Measurements from ENCODE around the gene LRFN5.
A peak's percentile ranks its signal among the peaks of the same experiment; 100 is the strongest.
"Not testable (repeated sequence)": the region's sequence is repeated elsewhere in the genome, so short reads cannot be mapped to it uniquely, and the experiment has no call there.

Gene LRFN5

DNA sequence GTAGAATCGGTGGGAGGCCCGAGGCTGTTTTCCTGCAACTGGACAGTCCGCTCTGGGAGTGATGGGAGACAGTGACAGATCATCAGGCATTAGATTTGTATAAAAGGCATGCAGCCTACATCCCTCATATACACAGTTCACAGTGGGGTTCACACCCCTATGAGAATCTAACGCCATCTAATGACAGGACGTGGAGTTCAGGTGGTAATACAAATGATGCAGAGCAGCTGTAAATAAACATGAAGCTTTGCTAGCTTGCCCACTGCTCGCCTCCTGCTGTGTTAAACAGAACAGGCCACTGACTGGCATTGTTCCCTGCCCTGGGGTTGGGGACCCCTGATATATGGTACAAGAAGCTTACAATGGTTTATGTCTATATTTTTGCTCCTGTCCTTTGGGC, 179.0 kb downstream of the LRFN5 start:
- peak; percentile 0 for DNase-seq

DNA sequence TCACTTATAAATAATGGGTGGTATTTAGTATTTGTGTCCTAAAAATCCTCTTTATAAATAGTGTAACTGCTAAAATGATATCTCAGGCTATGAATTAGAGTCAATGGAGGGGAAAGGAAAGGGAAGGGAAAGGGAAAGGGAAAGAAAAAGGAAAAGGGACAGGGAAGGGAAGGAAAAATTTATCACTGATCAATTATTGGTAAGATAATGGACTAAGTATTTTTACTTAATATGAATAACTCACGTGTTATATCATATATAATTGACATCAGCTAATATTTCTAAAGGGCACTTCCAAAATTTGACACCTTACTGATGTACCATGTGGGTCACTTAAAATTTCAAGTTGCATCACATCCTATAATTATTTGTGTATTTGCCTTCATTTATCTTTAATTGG, 193.1 kb downstream of the LRFN5 start:
- DNase-seq, result no peak

DNA sequence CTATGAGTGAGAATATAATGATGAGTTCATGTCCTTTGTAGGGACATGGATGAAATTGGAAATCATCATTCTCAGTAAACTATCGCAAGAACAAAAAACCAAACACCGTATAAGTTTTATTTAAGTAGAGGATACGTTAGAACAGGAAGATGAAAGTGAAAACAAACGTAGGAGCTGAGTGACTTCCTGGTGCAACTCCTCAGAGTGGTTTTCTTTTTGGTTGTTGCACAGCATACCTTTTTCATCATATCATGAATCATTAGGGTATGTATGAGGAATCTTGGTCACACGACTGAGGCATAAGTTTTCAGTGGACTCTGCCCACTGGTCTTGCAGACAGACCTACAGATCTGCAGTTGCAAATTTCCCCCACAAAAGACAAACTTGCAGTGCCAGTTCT, 199.0 kb downstream of the LRFN5 start:
- DNase-seq, result no peak

DNA sequence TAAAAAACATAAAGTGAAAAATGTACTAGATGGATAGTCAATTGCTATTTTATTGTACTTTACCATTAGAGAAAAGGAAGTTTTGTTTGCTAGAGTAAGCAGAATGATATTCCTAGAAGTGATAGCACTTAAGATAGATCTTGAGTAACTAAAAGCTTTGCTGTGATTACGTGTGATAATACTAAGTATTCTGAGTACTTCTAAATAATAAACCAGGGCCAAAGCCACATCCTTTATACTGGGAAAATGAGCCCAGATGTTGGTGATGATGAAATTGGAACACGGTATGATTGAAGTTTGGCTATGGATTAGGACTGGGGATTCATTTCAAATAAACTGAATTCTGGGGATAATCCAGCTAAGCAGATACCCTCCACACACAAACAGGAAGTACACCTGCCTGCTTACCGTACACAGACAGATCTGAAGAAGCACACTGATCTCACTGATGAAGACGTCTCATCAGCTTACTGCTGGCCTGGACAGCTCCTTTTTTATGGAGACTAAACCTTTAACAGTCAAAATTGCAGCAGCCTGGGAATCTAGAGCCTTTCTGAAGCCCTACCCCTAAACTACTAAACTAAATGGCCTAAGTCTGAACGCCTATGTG, 199.8 kb downstream of the LRFN5 start:
- no peak for DNase-seq

DNA sequence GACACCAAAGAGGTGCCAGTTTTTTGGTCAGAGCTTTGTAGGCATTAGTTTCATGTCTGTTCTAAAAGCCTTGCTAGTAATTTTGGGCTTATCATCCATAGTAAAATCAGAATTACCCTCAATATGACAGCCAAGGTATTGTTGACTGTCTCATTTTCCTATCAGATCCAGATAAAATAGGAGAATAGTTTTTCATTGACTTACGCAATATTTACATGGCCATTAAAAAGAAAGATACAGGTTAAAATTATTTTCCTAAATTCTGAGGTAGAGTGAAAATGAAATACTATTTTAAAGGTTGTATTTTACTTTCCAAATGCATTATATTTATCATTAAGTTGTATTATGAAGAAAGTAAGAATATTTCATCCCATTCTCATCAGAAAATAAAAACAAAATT, 203.7 kb downstream of the LRFN5 start:
- DNase-seq, result no peak

DNA sequence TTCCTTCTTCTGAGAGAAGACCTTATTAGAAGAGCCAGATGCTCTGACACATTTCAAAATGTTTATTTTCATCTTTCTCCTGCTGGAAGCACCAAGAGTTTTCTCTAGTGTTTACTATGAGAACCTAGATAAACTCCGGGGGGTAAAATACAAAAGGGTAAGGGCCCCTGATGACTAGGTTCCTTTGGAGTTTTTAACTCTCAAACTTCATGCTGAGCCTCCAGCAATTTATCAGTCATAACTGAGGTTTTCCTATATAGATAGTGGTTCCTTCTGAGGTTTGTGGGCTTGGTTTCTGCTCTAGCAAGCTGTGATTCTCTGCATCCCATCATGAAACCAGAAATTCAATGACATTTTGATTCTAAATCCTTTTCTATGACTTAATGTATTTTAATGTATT, 210.9 kb downstream of the LRFN5 start:
- DNase-seq, result no peak

DNA sequence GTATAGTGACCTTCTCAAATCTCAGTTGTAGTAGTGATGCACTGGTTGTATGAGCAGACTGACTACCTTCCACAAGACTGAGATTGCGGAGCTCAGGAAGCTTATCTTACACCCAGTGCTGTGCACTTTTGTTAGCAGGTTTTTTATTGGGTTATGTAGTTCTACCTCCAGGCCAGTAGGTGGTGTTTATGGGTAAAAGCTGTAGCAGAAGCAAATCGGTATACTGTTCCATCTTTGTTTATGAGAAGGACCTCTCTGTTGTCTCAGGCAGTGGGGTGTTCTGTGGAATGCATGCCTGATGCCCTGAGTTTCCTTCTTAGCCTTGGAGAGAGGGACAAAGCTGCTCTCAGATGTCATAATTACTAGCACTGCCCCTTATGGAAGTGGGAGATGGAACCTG, 217.8 kb downstream of the LRFN5 start:
- no peak for DNase-seq

DNA sequence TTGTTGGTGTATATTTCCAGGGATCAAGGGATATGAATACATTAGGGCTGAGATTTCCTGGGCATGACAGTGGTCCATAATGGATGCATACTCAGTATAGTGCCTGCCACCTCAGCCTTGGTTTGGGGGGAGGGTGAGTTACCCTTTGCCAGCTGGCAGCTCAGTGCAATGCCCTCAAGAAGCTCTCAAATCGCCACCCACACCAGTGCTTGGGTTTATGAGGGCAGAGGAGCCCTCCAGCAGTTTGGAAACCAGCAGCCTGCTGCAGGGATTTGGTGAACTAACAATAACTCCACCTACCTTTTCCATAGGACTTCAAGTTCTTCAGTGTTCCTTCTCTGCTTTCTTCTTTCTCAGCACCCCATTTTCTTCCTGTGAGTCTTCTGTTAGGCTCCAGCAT, 218.9 kb downstream of the LRFN5 start:
- DNase-seq, result no peak

DNA sequence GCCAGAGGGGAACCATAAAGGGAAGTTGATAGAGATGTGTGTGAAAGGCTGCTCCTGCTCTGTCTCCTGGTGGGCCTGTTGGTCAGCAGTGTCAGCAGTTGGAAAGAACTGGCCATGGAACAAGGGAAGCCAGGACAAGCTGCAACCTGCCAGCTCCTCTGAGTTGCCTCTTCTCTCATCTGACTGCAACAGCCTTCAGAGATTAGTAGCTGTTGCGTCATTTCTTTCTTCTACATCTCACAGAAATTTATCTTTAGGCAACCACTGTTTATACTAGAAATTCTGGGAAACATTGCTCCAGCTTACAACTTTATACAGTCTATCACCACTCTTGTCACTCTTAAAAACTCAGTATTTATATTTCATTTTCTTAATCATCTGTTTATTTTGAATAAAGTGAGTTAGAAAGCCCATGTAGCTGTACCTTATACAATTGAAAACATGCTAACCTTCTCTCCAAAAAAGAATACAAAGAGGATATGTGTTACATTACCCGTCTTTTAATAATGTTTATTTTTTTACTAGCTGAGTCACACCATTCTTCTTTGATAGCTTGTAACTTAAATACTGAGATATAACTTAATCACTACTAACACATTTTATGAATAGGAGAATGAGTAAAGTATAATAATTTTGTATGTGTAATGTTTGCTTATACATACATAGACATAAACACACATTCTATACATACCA, 224.2 kb downstream of the LRFN5 start:
- DNase-seq, result no peak

DNA sequence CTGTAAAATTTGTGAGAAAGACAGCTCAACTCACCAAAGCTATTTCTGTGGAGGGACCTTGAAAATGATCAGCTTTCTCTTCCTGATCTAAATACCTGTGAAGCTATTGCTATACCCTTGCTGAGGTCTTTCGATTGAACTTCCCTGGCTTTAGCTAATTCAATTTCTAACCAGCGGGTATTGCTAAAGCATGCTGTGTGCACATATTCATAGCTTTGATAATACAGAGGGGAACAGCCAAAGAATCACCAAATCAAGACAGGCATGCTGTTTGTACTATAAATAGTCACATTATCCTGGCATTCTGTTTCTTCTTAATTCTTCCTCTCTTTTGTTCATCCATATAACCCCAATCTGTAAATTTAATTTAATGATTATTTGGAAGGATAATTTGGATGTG, 233.0 kb downstream of the LRFN5 start:
- DNase-seq, result no peak

DNA sequence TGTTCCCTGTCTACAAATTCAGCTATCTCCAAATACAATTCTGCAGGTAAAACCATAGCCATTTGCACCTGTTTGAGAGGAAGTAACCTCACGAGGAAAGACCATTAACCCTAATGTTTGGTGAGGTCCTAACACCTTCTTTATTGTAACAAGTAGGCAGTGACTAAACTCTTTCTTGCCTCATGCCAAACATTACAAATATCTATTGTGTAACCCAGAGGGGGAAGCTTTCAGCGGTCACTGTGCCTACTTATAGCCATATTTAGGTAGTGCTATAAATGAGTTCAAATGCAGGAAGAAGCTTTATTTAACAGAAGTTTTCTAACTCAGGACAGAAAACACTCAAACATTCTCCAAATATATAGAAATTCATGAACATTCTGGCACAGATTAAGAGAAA, 252.7 kb downstream of the LRFN5 start:
- DNase-seq, result no peak

DNA sequence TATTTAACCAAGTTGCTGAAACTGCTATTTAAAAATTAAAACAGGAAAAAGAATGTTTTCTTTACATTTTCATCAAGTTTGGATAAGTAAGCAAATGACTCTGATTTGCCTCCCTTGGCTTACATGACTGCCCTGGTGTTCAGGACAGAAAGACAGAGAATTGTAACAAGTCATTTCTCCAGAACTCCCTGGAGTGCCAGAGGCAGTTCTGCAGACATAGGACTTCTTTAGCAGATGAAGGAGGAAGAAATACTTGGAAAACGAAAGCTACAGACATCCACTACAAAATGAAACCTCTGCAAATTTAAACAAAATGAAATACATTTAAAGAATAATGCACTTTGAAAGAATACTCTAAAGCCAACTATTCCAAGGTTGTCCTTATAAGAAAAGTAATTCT, 253.9 kb downstream of the LRFN5 start:
- no peak for DNase-seq

DNA sequence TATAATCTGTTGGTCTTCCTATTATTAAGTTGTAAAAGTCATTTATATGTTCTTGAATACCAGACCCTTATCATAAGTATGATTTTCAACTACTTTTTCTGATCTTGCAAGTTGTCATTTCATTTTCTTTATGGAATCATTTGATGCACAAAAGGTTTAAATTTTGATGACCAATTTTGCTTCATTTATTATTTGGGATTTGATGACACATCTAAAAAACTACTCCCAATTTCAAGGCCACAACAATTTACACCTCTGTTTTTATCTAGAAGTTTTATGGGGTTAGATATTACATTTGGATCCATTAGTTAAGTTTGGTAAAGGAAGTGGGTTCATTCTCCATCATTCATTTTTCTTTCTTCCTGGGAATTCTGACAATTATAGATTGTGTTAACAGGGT, 259.2 kb downstream of the LRFN5 start:
- DNase-seq, result no peak

DNA sequence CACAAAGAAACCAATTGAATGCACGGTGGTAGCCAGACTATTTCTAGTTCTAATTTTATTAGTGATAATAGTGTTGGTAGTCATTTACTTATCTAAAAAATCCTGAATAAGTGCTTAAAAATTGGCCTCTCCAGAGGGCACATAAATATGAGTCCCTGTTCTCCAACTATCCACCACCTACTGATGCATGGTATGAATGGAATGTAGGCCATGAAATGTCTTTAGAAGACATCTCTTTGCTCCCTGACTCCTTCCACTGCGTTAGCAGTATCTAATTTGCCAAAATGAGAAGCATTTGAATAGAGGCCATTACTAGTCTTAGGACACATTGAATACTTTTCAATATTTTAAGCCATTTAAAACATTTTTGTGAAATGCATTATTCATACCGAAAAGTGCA, 261.7 kb downstream of the LRFN5 start:
- DNase-seq, result no peak

DNA sequence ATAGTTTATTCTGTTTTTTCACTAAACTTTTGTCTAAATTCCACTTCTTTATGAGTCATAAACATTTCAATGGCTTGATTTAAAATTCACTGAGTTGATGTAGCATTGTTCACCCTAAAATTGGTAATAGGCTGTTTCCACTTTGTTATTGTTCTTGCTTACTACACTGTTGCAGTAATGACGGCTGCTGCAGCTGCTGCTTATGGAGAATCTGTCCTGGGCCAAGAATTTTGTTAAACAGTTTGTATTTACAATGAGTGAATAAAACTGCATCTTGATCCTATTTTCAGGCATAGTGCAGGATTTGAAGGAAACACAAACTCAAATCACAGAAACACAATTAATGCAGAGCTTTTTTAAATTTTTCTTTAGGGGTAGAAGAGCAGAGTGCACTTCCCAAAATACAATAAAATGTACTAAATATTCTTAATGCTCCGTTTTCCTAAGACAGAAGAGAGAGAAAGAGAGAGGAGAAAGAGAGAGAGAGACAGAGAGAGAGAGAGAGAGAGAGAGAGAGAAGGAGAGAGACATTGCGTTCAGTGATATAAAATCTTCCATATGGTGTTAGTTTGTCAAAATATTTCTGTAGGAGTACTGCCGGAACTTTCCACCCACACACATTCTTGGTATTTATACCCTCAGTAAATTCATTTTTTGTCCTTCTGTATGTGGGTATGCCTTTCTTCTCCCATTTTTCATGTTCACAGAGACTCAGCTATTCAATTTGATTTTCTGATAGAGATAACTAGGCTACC, 266.4 kb downstream of the LRFN5 start:
- peak; percentile 19 for DNase-seq

DNA sequence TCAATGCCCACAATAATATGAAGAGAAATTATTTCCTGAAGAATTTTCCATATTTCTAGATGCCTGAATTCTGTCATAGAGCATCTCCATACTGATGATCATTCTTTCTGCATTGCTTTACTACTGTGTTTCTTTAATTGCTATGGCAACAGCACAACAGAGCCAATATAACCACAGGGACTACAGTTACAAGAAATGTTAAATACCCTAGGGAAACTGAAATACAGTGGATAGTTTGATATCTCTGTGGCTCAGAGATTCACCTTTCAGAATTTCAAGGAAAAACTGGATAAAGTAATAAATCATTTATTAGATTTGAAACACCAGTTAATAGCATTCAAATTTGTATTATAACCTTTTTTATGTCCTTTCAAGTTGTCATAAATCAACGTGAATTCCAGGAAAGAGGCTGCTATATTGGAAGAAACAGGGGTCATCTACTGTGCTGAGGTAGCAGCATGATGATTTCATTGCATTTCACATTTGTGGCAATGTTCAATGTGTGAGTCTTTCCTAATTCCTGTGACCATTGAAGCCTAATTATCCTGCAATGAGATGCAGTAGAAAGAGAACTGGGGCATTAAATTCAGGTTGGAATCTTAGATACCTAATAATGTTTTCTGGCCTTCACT, 267.1 kb downstream of the LRFN5 start:
- peak; percentile 29 for DNase-seq

DNA sequence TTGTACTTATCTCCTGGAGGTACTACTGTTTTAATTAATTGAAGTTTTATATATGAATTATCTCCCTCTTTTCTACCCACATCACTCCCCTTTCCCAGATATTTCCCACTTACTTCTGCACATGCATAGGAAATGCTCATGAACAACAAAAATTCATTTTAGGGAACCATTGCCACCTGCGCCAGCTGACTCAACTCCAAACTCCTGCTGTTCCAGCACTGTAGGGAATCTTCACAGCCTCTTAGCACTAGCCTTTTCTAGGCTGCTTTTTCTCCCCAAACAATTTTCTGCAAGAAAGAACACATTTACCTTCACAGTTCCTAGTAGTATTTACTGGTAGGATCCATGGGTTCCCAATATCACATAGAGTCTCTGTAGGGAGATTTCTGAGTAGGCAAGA, 268.4 kb downstream of the LRFN5 start:
- no peak for DNase-seq

DNA sequence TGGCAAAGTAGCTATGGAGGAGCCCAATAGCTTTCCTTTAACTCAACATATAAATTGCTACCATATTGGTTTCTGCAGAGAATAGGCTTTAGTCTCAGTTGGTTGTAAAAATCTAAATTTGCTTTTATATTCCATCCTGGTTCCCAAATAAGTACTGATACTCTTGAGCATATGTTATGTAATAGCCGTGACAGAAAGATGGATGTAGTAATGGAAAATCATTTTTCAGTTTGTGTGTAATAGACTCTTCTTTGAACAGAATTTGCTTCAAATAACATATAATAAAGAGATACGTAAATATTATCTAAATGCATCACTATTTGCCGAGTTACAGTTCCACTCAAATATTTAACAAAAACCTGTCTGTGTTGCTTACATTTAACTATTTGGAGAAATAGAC, 271.6 kb downstream of the LRFN5 start:
- DNase-seq, result no peak

DNA sequence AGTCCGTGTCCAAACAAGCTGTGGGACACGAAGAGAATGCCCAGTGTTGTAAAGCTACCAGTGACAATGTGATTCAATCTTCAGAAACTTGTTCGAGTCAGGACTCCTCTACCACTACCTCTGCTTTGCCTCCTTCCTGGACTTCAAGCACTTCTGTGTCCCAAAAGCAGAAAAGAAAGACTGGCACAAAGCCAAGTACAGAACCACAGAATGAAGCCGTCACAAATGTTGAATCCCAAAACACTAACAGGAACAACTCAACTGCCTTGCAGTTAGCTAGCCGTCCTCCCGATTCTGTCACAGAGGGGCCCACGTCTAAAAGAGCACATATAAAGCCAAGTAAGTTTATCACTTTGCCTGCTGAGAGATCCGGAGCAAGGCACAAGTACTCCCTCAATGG, 284.9 kb downstream of the LRFN5 start:
- DNase-seq, result no peak

DNA sequence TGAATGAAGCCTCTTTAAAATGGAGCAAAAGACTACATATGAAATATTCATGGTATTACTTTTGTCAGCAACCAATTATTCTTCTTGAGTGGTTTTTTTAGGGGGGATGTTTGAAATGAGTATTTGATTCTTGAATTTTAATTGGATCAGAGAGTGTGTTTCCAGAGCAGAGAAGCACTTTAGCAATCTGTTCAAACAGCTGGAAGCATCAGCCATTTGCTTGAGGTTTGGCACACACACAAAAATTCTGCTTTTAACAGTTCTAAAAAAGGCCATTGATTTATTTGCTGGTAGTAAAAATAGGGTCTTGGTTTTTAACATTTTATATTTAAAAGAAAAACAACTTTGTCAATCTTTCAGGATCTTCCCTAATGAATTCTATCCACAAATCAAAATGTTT, 292.7 kb downstream of the LRFN5 start:
- peak; percentile 95 for DNase-seq

DNA sequence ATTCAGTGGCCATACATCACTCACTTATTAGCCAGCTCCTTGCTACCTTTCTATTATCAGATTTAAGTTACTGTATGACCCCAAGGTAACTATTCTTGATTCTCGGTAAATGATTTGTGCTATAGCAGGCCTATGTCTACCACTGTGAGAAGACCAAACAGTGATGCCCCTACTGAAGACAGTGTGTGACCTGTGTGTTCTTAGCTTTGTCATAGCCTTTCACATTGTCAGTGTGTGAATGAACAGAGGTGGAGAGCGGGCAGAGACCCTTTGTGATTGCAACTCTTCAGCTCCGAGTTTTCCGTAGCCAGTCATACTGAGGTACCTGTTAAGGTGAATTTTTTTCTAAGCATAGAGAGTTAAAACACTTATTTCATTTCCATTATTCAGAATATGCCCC, 294.0 kb downstream of the LRFN5 start:
- DNase-seq, result no peak

DNA sequence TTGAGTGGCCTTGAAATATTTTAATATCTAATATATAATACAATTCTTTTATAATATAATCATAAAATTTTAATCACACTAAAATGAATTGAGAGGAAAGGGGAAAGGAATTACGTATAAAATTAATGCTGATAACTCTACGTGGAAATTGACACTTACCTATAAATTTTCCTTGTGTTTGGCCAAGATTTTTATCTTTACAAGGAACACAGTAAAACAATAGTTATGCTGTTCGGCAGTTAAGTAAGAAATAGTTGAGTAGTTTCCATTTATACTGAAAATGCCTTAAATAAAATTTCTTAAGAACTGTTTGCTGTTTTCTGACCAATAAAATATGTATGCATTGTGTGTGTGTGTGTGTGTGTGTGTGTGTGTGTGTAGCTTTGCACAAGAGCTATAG, 294.4 kb downstream of the LRFN5 start:
- DNase-seq, result no peak

DNA sequence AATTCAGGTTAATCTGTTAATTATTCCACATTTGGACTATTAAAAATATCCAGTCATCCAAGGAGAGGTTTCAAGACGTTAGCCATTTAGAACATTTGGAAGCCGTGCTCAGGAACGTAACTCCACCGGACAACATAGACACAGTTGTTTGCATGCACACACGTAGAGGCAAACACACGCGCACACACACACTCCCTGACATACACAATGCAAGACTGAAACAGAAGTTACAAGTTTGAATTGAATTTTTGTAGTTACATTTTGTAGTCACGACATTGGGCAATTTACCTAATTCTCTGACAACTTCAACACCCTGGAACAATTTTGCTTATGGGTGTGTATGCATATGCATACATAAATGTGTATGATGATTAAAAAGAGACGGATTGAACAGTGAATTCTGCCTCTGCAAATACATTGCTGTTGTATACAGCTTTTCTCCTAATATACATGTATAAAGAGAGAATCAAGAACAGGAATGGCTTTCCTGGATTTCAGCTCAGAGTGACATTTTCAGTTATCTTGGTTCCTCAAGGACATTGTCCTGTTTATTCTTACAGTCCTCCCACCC, 298.8 kb downstream of the LRFN5 start:
- no peak for DNase-seq

DNA sequence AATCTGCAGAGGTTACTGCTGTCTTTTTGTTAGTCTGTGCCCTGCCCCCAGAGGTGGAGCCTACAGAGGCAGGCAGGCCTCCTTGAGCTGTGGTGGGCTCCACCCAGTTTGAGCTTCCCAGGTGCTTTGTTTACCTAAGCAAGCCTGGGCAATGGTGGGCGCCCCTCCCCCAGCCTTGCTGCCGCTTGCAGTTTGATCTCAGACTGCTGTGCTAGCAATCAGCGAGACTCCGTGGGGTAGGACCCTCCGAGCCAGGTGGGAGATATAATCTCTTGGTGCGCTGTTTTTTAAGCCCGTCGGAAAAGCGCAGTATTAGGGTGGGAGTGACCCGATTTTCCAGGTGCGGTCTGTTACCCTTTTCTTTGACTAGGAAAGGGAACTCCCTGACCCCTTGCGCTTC, 304.5 kb downstream of the LRFN5 start:
- not testable (repeated sequence) for DNase-seq

All from NCI-H1694 (cell line).